Rectal smooth muscle tissue (tissue), 1 donor: ENCODE results near the gene TMEM221.

ENCODE experiments used
- H3K27ac ChIP-seq: one replicate; pipeline ENCODE4 v1.7.0; 2013; ENCODE audit warnings: low read depth, low read length, inconsistent platforms
- H3K27me3 ChIP-seq: one replicate; pipeline ENCODE4 v1.7.0; 2013; ENCODE audit warnings: low read length; ENCODE audit not compliant: control insufficient read depth, insufficient read depth
- H3K36me3 ChIP-seq: one replicate; pipeline ENCODE4 v1.7.0; 2013; ENCODE audit warnings: low read length; ENCODE audit not compliant: control insufficient read depth, insufficient read depth
- H3K4me1 ChIP-seq: one replicate; pipeline ENCODE4 v1.7.0; 2013; ENCODE audit warnings: low read length; ENCODE audit not compliant: control insufficient read depth, insufficient read depth
- H3K4me3 ChIP-seq: one replicate; pipeline ENCODE4 v1.7.0; 2013; ENCODE audit warnings: low read length
- H3K9ac ChIP-seq: one replicate; pipeline ENCODE4 v1.7.0; 2013; ENCODE audit warnings: low read length

The TMEM221 gene

GRCh38 chr19:17404621-17405249, 43.7 kb downstream of the TMEM221 start:
- H3K27me3 ChIP-seq = no peaks in the 10 kb centered on the region
- H3K4me3 ChIP-seq = peak overlapping the region; percentile 69

GRCh38 chr19:17404015-17404414, 44.5 kb downstream of the TMEM221 start:
- peak overlapping the region; percentile 69 for H3K4me3 ChIP-seq
- peaks cover 2% of the 10 kb centered on the region for H3K4me1 ChIP-seq
- no peaks in the 10 kb centered on the region for H3K27me3 ChIP-seq
- no peak overlapping the region for H3K9ac ChIP-seq
- H3K27ac ChIP-seq = peak overlapping the region; percentile 7
- no peaks in the 10 kb centered on the region for H3K36me3 ChIP-seq

More at GRCh38 chr19:17404621-17405249, 43.7 kb downstream of the TMEM221 start:
- Histone ChIP-seq H3K4me1 (peaks cover 2% of the 10 kb centered on the region), H3K27ac (peak overlapping the region; percentile 70), H3K36me3 (no peaks in the 10 kb centered on the region), H3K9ac (peak overlapping the region; percentile 34)

- Histone ChIP-seq H3K27ac (peak overlapping the region; percentile 7), H3K27me3 (no peaks in the 10 kb centered on the region), H3K9ac (no peak overlapping the region), H3K4me1 (peaks cover 2% of the 10 kb centered on the region), H3K36me3 (no peaks in the 10 kb centered on the region), H3K4me3 (peak overlapping the region; percentile 36)
Observed at GRCh38 chr19:17402982-17403855, 45.2 kb downstream of the TMEM221 start.

GRCh38 chr19:17401628-17402027, 46.8 kb downstream of the TMEM221 start:
- Histone ChIP-seq H3K4me1 (peaks cover 2% of the 10 kb centered on the region), H3K4me3 (no peak overlapping the region), H3K27ac (no peak overlapping the region), H3K36me3 (no peaks in the 10 kb centered on the region), H3K9ac (no peak overlapping the region), H3K27me3 (no peaks in the 10 kb centered on the region)

DNA sequence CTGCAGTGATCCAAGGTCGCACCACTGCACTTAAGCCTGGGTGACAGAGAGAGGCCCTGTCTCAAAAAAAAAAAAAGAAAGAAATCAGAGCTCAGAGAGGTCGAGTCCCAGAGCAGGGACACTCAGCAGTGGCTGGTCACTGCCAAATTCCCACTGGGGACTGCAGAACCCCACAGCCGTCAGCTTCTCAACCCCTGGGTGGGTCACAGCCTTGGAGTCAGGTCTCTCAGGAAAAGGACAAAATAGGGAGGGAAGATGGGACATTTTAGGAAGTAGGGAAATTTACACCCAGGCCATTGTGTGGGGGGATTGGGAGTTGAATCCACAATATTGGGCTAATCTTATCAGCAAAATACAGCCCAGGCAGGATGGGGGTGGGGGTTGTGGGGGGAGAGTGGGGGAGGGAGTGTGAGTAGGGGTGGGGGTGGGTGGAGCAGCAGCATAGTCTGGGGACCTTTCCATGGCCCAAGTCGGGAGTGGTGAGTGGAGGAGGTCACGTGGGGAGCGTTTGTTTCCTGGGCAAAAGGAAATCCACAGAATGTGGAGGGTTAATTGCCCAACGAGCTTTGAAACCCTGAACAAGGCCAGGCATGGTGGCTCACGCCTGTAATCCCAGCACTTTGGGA, 49.5 kb downstream of the TMEM221 start:
- peaks cover 4% of the 10 kb centered on the region for H3K27me3 ChIP-seq
- H3K27ac ChIP-seq = no peak overlapping the region
- no peak overlapping the region for H3K9ac ChIP-seq
- no peak overlapping the region for H3K4me3 ChIP-seq
- H3K36me3 ChIP-seq = no peaks in the 10 kb centered on the region
- no peaks in the 10 kb centered on the region for H3K4me1 ChIP-seq

GRCh38 chr19:17394891-17395415, 53.5 kb downstream of the TMEM221 start:
- Histone ChIP-seq H3K4me1 (no peaks in the 10 kb centered on the region), H3K4me3 (no peak overlapping the region), H3K27ac (no peak overlapping the region), H3K36me3 (no peaks in the 10 kb centered on the region), H3K27me3 (peaks cover 4% of the 10 kb centered on the region), H3K9ac (no peak overlapping the region)

GRCh38 chr19:17393914-17394313, 54.6 kb downstream of the TMEM221 start, which contains the start of gene CCDC194:
TSS of gene CCDC194 (minus strand) at chr19:17394196. CDS start at chr19:17394158, 38 bp downstream.
- H3K9ac ChIP-seq = no peak within 1 kb of the TSS
- H3K27ac ChIP-seq = no peak within 1 kb of the TSS
- peaks cover 4% of the 10 kb centered on the region for H3K27me3 ChIP-seq
- H3K4me1 ChIP-seq = no peaks in the 10 kb centered on the region
- H3K4me3 ChIP-seq = no peak within 1 kb of the TSS
- H3K36me3 ChIP-seq = no peaks in the 10 kb centered on the region

DNA sequence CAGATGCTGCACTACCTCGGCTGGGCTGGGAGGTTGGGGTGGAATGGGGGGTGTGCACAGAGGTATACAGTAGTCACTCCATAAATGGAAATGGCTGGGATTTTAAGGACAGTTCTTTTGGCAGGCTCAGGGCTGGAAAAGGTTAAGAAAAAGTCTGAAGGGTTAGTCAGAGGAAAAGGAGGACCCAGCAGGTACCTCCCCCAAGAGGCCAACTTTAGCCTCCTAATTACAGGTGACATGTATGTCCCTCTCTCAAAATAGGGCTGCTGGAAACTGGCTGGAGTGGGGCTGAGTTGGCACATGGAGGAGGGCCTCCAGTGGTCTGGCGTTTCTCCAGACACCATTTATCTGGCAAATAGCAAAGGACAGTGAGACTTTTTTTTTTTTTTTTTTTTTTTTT, 55.5 kb downstream of the TMEM221 start:
- H3K27me3 ChIP-seq = peaks cover 4% of the 10 kb centered on the region
- H3K27ac ChIP-seq = no peak overlapping the region
- H3K4me3 ChIP-seq = no peak overlapping the region
- no peaks in the 10 kb centered on the region for H3K4me1 ChIP-seq
- H3K9ac ChIP-seq = no peak overlapping the region
- H3K36me3 ChIP-seq = no peaks in the 10 kb centered on the region

DNA sequence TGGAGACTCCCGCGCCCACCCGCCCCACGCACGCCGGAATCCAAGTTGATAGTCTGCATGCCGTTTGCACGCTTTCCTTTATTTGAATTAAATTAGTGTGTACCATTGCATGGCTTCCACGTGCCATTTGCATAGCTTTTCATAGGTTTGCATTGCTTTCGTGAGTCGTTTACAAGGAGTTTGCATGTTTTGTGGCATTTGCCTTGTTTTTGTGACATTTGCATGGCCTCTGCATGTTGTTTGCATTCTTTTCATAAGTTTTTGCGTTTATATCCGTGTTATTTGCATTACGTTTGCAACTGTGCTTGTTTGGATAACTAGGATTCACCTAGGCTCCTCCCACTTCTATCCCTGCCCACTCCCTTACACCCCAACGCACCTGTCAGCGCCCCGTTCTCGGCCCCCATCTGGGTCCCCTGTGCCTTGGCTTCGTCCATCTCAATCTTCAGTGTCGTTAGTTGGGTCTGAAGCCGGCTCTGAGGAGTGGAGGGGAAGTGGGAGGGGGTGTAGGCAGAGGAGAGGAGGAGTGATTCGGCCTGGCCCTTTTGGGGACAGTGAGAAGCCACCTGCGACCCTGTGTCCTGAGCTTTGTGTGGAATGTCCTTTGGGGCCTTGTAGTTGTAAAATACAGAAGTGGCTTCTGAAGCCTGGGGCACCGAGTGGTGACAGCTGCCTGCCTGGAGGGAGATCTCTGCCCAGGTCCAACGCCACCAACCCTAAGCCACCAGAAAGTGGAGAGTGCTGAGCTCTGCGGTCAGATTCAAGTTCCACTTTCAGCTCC, 56.9 kb downstream of the TMEM221 start:
- H3K4me1 ChIP-seq = no peaks in the 10 kb centered on the region
- H3K27ac ChIP-seq = no peak overlapping the region
- H3K9ac ChIP-seq = no peak overlapping the region
- H3K36me3 ChIP-seq = no peaks in the 10 kb centered on the region
- peaks cover 4% of the 10 kb centered on the region for H3K27me3 ChIP-seq
- peak overlapping the region; percentile 9 for H3K4me3 ChIP-seq

DNA sequence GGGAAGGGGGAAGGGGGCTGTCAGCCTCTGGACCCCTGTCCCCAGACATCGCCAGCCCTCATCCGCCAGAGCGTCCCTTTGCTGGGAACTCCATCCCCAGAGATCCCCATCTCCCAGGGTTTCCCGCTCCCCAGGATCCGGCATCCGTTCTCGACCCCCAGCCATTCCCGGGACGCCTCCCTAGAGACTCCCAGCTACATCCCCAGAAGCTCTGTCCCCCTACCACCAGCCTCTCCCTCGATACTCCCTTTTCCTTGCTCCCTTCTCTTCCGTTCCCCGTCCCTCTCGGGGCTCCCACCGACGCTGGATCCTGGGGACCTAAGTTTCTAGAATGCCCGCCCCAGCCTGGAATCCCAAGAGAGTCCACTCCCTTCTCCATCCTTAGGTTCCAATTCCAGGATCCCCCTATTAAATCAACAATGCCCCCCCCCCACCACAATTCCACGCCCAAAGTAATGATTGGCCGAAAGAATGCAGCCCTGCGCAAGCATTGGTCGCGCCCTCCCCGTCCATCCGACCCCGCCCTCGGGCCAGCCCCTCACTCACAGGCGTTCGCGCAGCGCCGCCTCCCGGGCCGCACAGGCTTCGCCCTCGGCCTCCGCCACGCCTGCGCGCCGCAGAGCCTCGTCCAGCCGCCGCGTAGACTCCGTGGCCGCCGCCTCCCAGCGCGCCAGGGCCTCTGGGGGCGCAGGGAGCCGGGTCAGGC, 57.6 kb downstream of the TMEM221 start:
- H3K27ac ChIP-seq = no peak overlapping the region
- H3K36me3 ChIP-seq = no peaks in the 10 kb centered on the region
- no peak overlapping the region for H3K9ac ChIP-seq
- peaks cover 4% of the 10 kb centered on the region for H3K27me3 ChIP-seq
- H3K4me3 ChIP-seq = peak overlapping the region; percentile 56
- no peaks in the 10 kb centered on the region for H3K4me1 ChIP-seq

DNA sequence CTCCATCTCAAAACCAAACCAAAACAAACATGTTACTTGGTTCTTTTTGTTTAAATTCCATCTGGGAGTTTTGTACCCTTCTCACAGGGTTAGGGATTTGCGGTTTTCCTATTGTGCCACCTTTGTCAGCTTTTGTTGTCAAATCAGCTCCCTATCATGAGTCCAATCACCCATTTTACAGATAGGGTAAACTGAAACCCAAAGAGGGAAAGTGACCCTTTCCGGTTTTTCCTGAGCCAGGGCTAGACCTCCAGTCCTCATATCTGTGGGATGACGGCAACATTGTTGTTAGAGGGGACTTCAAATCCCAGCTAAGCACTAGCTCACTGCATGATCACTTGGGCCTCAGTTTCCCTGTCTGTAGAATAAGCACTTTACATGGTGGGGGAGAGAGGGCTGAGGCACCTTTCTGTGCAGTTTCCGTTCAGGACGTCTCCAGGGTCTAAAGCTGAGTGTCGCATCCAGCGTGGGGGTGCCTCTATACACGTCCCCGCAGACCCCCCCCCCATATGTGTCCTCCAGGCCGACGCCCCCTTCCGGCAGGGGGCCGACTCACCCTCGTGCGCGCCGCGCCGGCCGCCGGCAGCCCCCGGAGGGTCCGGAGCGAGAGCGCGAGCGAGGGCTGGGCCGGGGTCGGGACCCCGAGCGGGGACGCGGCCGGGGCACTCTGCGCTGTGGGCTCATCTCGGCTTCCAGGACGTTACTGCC, 58.4 kb downstream of the TMEM221 start:
- H3K27me3 ChIP-seq = peaks cover 4% of the 10 kb centered on the region
- H3K9ac ChIP-seq = no peak overlapping the region
- H3K27ac ChIP-seq = no peak overlapping the region

More for the DNA sequence above, 58.4 kb downstream of the TMEM221 start:
- Histone ChIP-seq H3K4me3 (peak overlapping the region; percentile 56), H3K36me3 (no peaks in the 10 kb centered on the region), H3K4me1 (no peaks in the 10 kb centered on the region)
